Vagina (tissue), 2 donors: ENCODE results near the gene FBXO4. TPM values are rescaled to one million over a fixed set of nuclear protein-coding genes. Genes with fewer than 3 reads are reported as not detected.

Experiments used
- DNase-seq, 2 donors: peaks; one replicate each; pipeline ENCODE4 v3.0.0-alpha.2; 2017; ENCODE audit errors: extremely low spot score in 2 of 2
- H3K27ac ChIP-seq: fragments of 200-600 bp; sonication (generic); one replicate; pipeline ENCODE4 v1.5.1; 2019
- H3K27me3 ChIP-seq: fragments of 200-600 bp; sonication (generic); one replicate; pipeline ENCODE4 v1.5.1; 2019
- H3K36me3 ChIP-seq, 2 donors: fragments of 200-600 bp; sonication (generic); one replicate each; pipeline ENCODE4 v1.5.1; 2017 to 2019
- H3K4me1 ChIP-seq: fragments of 200-600 bp; sonication (generic); one replicate; pipeline ENCODE4 v1.5.1; 2019
- H3K4me3 ChIP-seq, 2 donors: fragments of 200-600 bp; sonication (generic); 1 replicate in 1 of 2; 2 replicates in 1 of 2; pipeline ENCODE4 v1.5.1; 2016 to 2019
- H3K9me3 ChIP-seq: fragments of 200-600 bp; sonication (generic); one replicate; pipeline ENCODE4 v1.5.1; 2019
- CTCF ChIP-seq, 3 experiments: fragments of 450-650 bp in 2 of 3; fragments of 200-600 bp in 1 of 3; sonication (generic) in 1 of 3; IDR thresholded peaks; one replicate each; pipeline ENCODE4 v1.5.1; 2017 to 2019; ENCODE audit warnings: antibody characterized with exemption in 3 of 3, mild to moderate bottlenecking in 2 of 3, moderate library complexity in 2 of 3
- POLR2A ChIP-seq, 2 donors: fragments of 450-650 bp; IDR thresholded peaks; one replicate each; pipeline ENCODE4 v1.6.1; 2017; ENCODE audit warnings: antibody characterized with exemption in 2 of 2, mild to moderate bottlenecking in 2 of 2, moderate library complexity in 2 of 2
- POLR2AphosphoS5 ChIP-seq, 2 donors: sonication (generic); formaldehyde crosslinking; IDR thresholded peaks; one replicate each; pipeline ENCODE4 v1.9.0; 2017; ENCODE audit warnings: antibody characterized with exemption in 2 of 2, mild to moderate bottlenecking in 2 of 2, low read depth in 1 of 2; ENCODE audit not compliant: insufficient read depth in 1 of 2
- intact Hi-C: fragments of 100-400 bp; cut with DNase I; formaldehyde crosslinking; loops from one replicate; pipeline ENCODE4 v1.15.1; 2023
- total RNA-seq: library from RNA; depleted of rRNA; stranded (reverse); fragments of >200 nt; gene quantifications from one replicate; pipeline ENCODE4 v1.2.3, GENCODE V29; 2016

The FBXO4 gene
- total RNA-seq, 1 donor from 2014 or later, result 7.1 TPM

- TF ChIP-seq POLR2AphosphoS5 (IDR thresholded peaks at IDR 0.05; ENCODE audit: insufficient read depth in 1 of 2, low read depth in 1 of 2) (no peak), CTCF (IDR thresholded peaks at IDR 0.05) (no peak), POLR2A (IDR thresholded peaks at IDR 0.05) (no peak)
- Histone ChIP-seq H3K36me3 (no peaks in the 10 kb centered on the region), H3K9me3 (peaks cover 18% of the 10 kb centered on the region), H3K4me3 (no peak overlapping the region), H3K27ac (no peak overlapping the region), H3K27me3 (no peaks in the 10 kb centered on the region), H3K4me1 (no peaks in the 10 kb centered on the region)
- no peak for DNase-seq
- intact Hi-C loops, result no loop called here
Observed at GRCh38 chr5:41961736-41962135, 36.7 kb downstream of the FBXO4 start.

GRCh38 chr5:41962491-41962890 lies 37.4 kb downstream of the FBXO4 start:
- Histone ChIP-seq H3K36me3 (no peaks in the 10 kb centered on the region), H3K27me3 (no peaks in the 10 kb centered on the region), H3K27ac (no peak overlapping the region), H3K9me3 (peaks cover 18% of the 10 kb centered on the region), H3K4me3 (no peak overlapping the region), H3K4me1 (no peaks in the 10 kb centered on the region)
- TF ChIP-seq POLR2A (IDR thresholded peaks at IDR 0.05), result no peak
- TF ChIP-seq POLR2AphosphoS5 (IDR thresholded peaks at IDR 0.05; ENCODE audit: insufficient read depth in 1 of 2, low read depth in 1 of 2), result no peak
- TF ChIP-seq CTCF (IDR thresholded peaks at IDR 0.05), result no peak
- intact Hi-C loops, result no loop called here
- DNase-seq, result no peak

DNA sequence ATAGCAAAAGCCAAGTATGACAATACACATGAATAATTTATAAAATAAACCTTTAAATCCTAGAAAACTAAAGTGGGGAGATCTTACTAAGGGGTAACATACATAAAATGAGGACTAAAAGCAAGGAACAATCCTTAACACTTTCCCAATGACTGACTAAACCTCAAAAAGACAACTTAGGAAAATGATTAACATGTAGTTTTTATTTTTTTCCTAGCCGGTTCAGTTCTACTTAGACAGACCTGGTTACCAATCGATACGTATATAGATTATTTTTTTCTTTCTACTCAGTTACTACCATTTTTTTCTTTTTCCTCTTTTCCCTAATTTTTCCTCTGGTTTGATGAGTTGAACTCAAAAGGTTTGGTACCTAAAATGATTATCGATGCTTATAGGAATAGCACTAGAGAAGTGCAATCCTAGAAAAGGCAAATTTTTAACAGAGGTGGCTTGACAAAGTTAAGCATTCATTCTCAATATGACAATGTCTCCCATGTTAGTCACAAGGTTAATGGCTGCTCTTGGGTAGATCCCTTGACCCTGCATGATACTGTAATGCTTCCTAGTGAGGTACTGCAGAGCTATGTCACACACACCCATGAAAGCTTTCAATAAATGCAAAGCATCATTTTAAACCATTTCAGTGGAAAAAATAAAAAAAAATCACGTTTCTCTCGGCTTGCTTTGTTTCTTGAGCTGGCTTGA lies 41.5 kb downstream of the FBXO4 start:
- Histone ChIP-seq H3K36me3 (no peaks in the 10 kb centered on the region), H3K27me3 (no peaks in the 10 kb centered on the region), H3K27ac (no peak overlapping the region), H3K9me3 (peaks cover 3% of the 10 kb centered on the region), H3K4me3 (no peak overlapping the region), H3K4me1 (no peaks in the 10 kb centered on the region)
- DNase-seq, result no peak
- TF ChIP-seq POLR2AphosphoS5 (IDR thresholded peaks at IDR 0.05; ENCODE audit: insufficient read depth in 1 of 2, low read depth in 1 of 2) (no peak), POLR2A (IDR thresholded peaks at IDR 0.05) (no peak), CTCF (IDR thresholded peaks at IDR 0.05) (no peak)
- intact Hi-C loops, result no loop called here

DNA sequence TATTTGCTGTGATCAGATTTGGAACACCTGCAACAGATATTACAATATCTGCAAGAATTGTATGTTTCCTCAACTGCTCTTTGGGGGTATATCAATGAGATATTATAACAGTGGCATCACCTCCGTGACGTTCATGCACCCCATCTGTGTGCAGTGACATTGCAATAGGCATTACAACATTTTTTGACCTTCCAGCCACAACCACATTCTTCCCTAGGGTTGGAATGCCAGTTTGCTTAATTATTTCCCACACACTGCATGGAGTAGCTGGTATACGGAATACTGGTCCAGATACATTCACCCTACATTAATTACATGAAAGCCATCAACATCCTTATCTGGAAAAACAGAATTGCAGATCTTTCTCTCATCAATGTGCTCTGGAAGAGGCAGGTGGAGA lies 42.3 kb downstream of the FBXO4 start:
- Histone ChIP-seq H3K9me3 (no peaks in the 10 kb centered on the region), H3K27me3 (no peaks in the 10 kb centered on the region), H3K4me3 (no peak overlapping the region), H3K36me3 (no peaks in the 10 kb centered on the region), H3K4me1 (no peaks in the 10 kb centered on the region), H3K27ac (no peak overlapping the region)
- intact Hi-C loops, result no loop called here
- no peak for TF ChIP-seq POLR2AphosphoS5 (IDR thresholded peaks at IDR 0.05; ENCODE audit: insufficient read depth in 1 of 2, low read depth in 1 of 2)
- no peak for DNase-seq

GRCh38 chr5:41968153-41968723 lies 43.2 kb downstream of the FBXO4 start:
- H3K4me1 ChIP-seq, result no peaks in the 10 kb centered on the region
- H3K27ac ChIP-seq, result no peak overlapping the region
- intact Hi-C loops, result no loop called here
- no peaks in the 10 kb centered on the region for H3K27me3 ChIP-seq
- no peak overlapping the region for H3K4me3 ChIP-seq
- TF ChIP-seq POLR2A (IDR thresholded peaks at IDR 0.05) (no peak), CTCF (IDR thresholded peaks at IDR 0.05) (no peak), POLR2AphosphoS5 (IDR thresholded peaks at IDR 0.05; ENCODE audit: insufficient read depth in 1 of 2, low read depth in 1 of 2) (no peak)
- no peaks in the 10 kb centered on the region for H3K9me3 ChIP-seq
- DNase-seq, result no peak
- H3K36me3 ChIP-seq, result no peaks in the 10 kb centered on the region
